Measurements from ENCODE around the gene TRMT2A. TPM values are rescaled to one million over a fixed set of nuclear protein-coding genes. Genes with fewer than 3 reads are reported as not detected.

The TRMT2A gene
- total RNA-seq, 1 experiment from 2014 or later, result 66.7 TPM

DNA sequence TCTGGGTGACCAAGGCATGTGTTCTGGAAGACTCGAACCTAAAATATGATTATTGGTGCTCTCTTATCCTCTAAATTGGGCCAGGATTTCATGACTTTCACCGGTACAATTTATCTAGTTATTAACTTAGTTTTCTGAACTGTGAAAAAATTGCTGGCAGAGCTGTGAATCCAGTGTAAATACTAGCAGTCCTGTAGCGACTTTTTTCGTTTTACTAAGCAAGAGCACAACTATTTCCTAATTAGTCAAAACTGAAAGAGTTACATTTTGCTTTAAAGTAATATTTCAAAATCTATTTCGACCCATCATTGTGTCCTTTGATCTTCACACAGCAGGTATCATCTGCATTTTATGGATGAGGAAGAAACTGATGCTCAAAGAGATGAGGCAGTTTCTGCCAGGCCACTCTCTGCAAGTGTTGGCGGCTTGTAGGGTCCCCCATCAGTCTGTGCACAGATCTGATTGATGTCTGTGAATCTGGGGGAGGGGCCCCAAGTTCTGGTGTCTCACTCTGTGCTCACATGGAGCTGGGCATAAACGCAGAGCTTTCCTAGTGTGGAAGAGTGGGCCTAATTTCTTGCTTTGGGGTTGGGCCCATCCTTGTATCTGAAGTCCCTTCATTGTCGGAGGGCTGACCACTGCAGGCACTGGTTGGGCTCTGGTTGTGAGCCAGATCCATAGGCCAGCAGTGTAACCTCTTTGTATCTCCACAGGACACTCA lies 1.4 kb upstream of the TRMT2A start:
- POLR2A ChIA-PET, result interaction anchor here (0.6 kb wide), 1 partner anchor 382 kb away, joined by 3 read pairs; no protein-coding TSS in a partner anchor
- H3K4me1 ChIP-seq (ENCODE audit: control insufficient read depth, insufficient read depth, low read length), result peaks cover 14% of the 10 kb centered on the region
- H3K4me3 ChIP-seq (ENCODE audit: low read depth in 2 of 2, low read length in 2 of 2), result peak overlapping the region; percentile 82 to 86
- CTCF ChIA-PET, result no interaction called here
- DNase-seq (ENCODE audit: low read depth, low spot score), result no peak
- no peak for ATAC-seq
- H3K9me3 ChIP-seq (ENCODE audit: control insufficient read depth, insufficient read depth, low read depth, low read length), result no peaks in the 10 kb centered on the region
- intact Hi-C loops (cut with micrococcal nuclease; ENCODE audit: unreplicated experiment) (no loop called here), in situ Hi-C loops (cut with HindIII; ENCODE audit: low pct_unique_long_range_greater_than_20kb, low sequenced_read_pairs) (no loop called here)
- TF ChIP-seq, protein P1, sequence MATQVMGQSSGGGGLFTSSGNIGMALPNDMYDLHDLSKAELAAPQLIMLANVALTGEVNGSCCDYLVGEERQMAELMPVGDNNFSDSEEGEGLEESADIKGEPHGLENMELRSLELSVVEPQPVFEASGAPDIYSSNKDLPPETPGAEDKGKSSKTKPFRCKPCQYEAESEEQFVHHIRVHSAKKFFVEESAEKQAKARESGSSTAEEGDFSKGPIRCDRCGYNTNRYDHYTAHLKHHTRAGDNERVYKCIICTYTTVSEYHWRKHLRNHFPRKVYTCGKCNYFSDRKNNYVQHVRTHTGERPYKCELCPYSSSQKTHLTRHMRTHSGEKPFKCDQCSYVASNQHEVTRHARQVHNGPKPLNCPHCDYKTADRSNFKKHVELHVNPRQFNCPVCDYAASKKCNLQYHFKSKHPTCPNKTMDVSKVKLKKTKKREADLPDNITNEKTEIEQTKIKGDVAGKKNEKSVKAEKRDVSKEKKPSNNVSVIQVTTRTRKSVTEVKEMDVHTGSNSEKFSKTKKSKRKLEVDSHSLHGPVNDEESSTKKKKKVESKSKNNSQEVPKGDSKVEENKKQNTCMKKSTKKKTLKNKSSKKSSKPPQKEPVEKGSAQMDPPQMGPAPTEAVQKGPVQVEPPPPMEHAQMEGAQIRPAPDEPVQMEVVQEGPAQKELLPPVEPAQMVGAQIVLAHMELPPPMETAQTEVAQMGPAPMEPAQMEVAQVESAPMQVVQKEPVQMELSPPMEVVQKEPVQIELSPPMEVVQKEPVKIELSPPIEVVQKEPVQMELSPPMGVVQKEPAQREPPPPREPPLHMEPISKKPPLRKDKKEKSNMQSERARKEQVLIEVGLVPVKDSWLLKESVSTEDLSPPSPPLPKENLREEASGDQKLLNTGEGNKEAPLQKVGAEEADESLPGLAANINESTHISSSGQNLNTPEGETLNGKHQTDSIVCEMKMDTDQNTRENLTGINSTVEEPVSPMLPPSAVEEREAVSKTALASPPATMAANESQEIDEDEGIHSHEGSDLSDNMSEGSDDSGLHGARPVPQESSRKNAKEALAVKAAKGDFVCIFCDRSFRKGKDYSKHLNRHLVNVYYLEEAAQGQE (IDR thresholded peaks at IDR 0.05; ENCODE audit: insufficient read depth in 1 of 2, low read depth in 2 of 2, low read length in 1 of 2), result no peak
- TF ChIP-seq TCF7L2 (IDR thresholded peaks at IDR 0.05; ENCODE audit: low read depth, low read length) (no peak), SIN3A (IDR thresholded peaks at IDR 0.05; ENCODE audit: borderline replicate concordance, insufficient read depth, low read depth, low read length) (no peak), POLR2AphosphoS5 (IDR thresholded peaks at IDR 0.05; ENCODE audit: low read depth, low read length) (no peak)
- TF ChIP-seq, protein P2, sequence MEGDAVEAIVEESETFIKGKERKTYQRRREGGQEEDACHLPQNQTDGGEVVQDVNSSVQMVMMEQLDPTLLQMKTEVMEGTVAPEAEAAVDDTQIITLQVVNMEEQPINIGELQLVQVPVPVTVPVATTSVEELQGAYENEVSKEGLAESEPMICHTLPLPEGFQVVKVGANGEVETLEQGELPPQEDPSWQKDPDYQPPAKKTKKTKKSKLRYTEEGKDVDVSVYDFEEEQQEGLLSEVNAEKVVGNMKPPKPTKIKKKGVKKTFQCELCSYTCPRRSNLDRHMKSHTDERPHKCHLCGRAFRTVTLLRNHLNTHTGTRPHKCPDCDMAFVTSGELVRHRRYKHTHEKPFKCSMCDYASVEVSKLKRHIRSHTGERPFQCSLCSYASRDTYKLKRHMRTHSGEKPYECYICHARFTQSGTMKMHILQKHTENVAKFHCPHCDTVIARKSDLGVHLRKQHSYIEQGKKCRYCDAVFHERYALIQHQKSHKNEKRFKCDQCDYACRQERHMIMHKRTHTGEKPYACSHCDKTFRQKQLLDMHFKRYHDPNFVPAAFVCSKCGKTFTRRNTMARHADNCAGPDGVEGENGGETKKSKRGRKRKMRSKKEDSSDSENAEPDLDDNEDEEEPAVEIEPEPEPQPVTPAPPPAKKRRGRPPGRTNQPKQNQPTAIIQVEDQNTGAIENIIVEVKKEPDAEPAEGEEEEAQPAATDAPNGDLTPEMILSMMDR (IDR thresholded peaks at IDR 0.05), result no peak
- peak overlapping the region; percentile 94 for H3K27ac ChIP-seq (ENCODE audit: low read length)
- H3K36me3 ChIP-seq (ENCODE audit: control insufficient read depth, insufficient read depth, low read length), result peaks cover 22% of the 10 kb centered on the region
- H3K27me3 ChIP-seq (ENCODE audit: control insufficient read depth, insufficient read depth, low read length), result no peaks in the 10 kb centered on the region
- TSS peak; percentile 91 for BruUV-seq (replicated peaks)

DNA sequence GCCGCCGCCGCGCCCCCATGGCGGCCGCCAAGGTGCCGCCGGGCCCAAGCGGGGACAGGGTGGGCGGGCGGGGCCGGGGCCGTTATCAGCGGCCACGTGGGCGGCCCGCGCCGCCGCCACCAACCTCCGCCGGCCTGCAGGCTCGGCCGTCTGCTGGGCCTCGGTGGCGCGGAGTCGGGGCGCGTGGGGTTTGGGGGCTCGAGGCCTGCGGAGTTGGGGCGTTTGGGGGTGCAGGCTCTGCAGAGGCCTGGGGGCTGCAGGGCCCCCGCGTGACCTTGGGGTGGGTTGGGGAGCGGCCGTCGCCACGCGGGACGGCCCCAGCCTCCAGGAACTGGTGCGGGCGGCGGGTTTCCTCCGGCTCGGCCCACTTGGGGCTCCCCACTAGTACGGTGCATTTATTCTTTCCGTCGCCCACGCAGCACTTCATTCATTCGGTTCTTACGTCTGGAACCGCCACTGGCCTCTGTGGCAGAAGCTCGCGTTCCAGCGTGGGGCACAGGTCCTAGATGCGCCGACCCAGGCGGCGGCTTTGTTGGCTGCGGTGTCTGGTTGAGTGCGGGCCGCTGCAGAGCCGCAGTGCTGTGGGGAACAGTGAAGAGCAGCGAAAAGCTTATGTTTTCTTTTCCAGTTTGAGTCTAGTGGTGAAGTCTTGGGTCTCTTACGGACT lies 740 bp upstream of the TRMT2A start:
- no TSS peak for BruUV-seq (replicated peaks)
- ChIA-PET CTCF (no interaction called here), POLR2A (interaction anchor here (0.6 to 0.7 kb wide), 2 partner anchors 104 to 383 kb away, joined by 3 to 6 read pairs; no protein-coding TSS in a partner anchor)
- peak; percentile 49 for ATAC-seq
- in situ Hi-C loops (cut with HindIII; ENCODE audit: low pct_unique_long_range_greater_than_20kb, low sequenced_read_pairs), result no loop called here
- intact Hi-C loops (cut with micrococcal nuclease; ENCODE audit: unreplicated experiment), result no loop called here
- H3K4me1 ChIP-seq (ENCODE audit: control insufficient read depth, insufficient read depth, low read length), result peaks cover 14% of the 10 kb centered on the region
- no peaks in the 10 kb centered on the region for H3K27me3 ChIP-seq (ENCODE audit: control insufficient read depth, insufficient read depth, low read length)
- no peak for DNase-seq (ENCODE audit: low read depth, low spot score)
- no peaks in the 10 kb centered on the region for H3K9me3 ChIP-seq (ENCODE audit: control insufficient read depth, insufficient read depth, low read depth, low read length)
- H3K4me3 ChIP-seq (ENCODE audit: low read depth in 2 of 2, low read length in 2 of 2), result peak overlapping the region; percentile 82 to 86
- H3K36me3 ChIP-seq (ENCODE audit: control insufficient read depth, insufficient read depth, low read length), result peaks cover 22% of the 10 kb centered on the region
- TF ChIP-seq, protein P1 (IDR thresholded peaks at IDR 0.05; ENCODE audit: insufficient read depth in 1 of 2, low read depth in 2 of 2, low read length in 1 of 2), result no peak
- TF ChIP-seq, protein P2 (IDR thresholded peaks at IDR 0.05), result no peak
- TF ChIP-seq TCF7L2 (IDR thresholded peaks at IDR 0.05; ENCODE audit: low read depth, low read length) (no peak), SIN3A (IDR thresholded peaks at IDR 0.05; ENCODE audit: borderline replicate concordance, insufficient read depth, low read depth, low read length) (no peak; the same call in 1 of the 2 replicates)
- H3K27ac ChIP-seq (ENCODE audit: low read length), result peak overlapping the region; percentile 94

All from Panc1 (cell line).